ENCODE measurements around the gene SMTNL2. TPM values are rescaled to one million over a fixed set of nuclear protein-coding genes. Genes with fewer than 3 reads are reported as not detected.

Gene SMTNL2
- total and polyA plus RNA-seq, 5 donors from 2014 or later, result not detected

GRCh38 chr17:4579678-4580077, 4.7 kb upstream of the SMTNL2 start:
- no peaks in the 10 kb centered on the region for H3K9me3 Mint-ChIP-seq
- H3K4me1 Mint-ChIP-seq, result peaks cover 0 to 5% (median 1%) of the 10 kb centered on the region in 4 donors
- no peaks in the 10 kb centered on the region for H3K36me3 Mint-ChIP-seq
- no peak for ATAC-seq (ENCODE audit: low read depth in 2 of 2)
- DNase-seq, result no peak
- H3K27ac Mint-ChIP-seq, result no peak overlapping the region
- Histone ChIP-seq H3K4me1 (ENCODE audit: control insufficient read depth, insufficient read depth, low read length, poor library complexity, severe bottlenecking) (peaks cover 6% of the 10 kb centered on the region), H3K27me3 (ENCODE audit: control insufficient read depth, insufficient read depth, low read length) (peaks cover 2% of the 10 kb centered on the region), H3K4me3 (ENCODE audit: low read depth, low read length) (no peak overlapping the region), H3K9me3 (ENCODE audit: control insufficient read depth in 2 of 2, low read length in 2 of 2) (no peaks in the 10 kb centered on the region), H3K27ac (ENCODE audit: insufficient read depth, low read length, poor library complexity, severe bottlenecking) (no peak overlapping the region), H3K36me3 (ENCODE audit: control insufficient read depth, insufficient read depth, low read length) (no peaks in the 10 kb centered on the region)
- no peak overlapping the region for H3K4me3 Mint-ChIP-seq
- peaks cover 15% of the 10 kb centered on the region for H3K27me3 Mint-ChIP-seq

GRCh38 chr17:4580291-4580690, 4.0 kb upstream of the SMTNL2 start:
- ATAC-seq (ENCODE audit: low read depth in 2 of 2) (no peak), DNase-seq (no peak)
- Histone ChIP-seq H3K9me3 (ENCODE audit: control insufficient read depth in 2 of 2, low read length in 2 of 2) (no peaks in the 10 kb centered on the region), H3K36me3 (ENCODE audit: control insufficient read depth, insufficient read depth, low read length) (no peaks in the 10 kb centered on the region), H3K27ac (ENCODE audit: insufficient read depth, low read length, poor library complexity, severe bottlenecking) (no peak overlapping the region), H3K4me1 (ENCODE audit: control insufficient read depth, insufficient read depth, low read length, poor library complexity, severe bottlenecking) (peaks cover 6% of the 10 kb centered on the region), H3K4me3 (ENCODE audit: low read depth, low read length) (no peak overlapping the region), H3K27me3 (ENCODE audit: control insufficient read depth, insufficient read depth, low read length) (peaks cover 2% of the 10 kb centered on the region)
- no peak overlapping the region for H3K27ac Mint-ChIP-seq
- H3K27me3 Mint-ChIP-seq, result peaks cover 18% of the 10 kb centered on the region
- H3K9me3 Mint-ChIP-seq, result no peaks in the 10 kb centered on the region
- H3K4me1 Mint-ChIP-seq, result peaks cover 0 to 5% (median 2%) of the 10 kb centered on the region in 4 donors
- no peaks in the 10 kb centered on the region for H3K36me3 Mint-ChIP-seq
- no peak overlapping the region for H3K4me3 Mint-ChIP-seq

- peaks cover 27% of the 10 kb centered on the region for H3K27me3 Mint-ChIP-seq
- no peaks in the 10 kb centered on the region for H3K9me3 Mint-ChIP-seq
- no peak overlapping the region for H3K27ac Mint-ChIP-seq
- H3K36me3 Mint-ChIP-seq, result no peaks in the 10 kb centered on the region
- H3K4me1 Mint-ChIP-seq, result peaks cover 0 to 5% (median 2%) of the 10 kb centered on the region in 4 donors
- peaks cover 2% of the 10 kb centered on the region for H3K27me3 ChIP-seq (ENCODE audit: control insufficient read depth, insufficient read depth, low read length)
- no peak for ATAC-seq (ENCODE audit: low read depth in 2 of 2)
- no peak overlapping the region for H3K4me3 ChIP-seq (ENCODE audit: low read depth, low read length)
- no peak overlapping the region for H3K27ac ChIP-seq (ENCODE audit: insufficient read depth, low read length, poor library complexity, severe bottlenecking)
- H3K36me3 ChIP-seq (ENCODE audit: control insufficient read depth, insufficient read depth, low read length), result no peaks in the 10 kb centered on the region
- H3K4me3 Mint-ChIP-seq, result no peak overlapping the region
- no peaks in the 10 kb centered on the region for H3K9me3 ChIP-seq (ENCODE audit: control insufficient read depth in 2 of 2, low read length in 2 of 2)
- no peak for DNase-seq
- H3K4me1 ChIP-seq (ENCODE audit: control insufficient read depth, insufficient read depth, low read length, poor library complexity, severe bottlenecking), result peaks cover 6% of the 10 kb centered on the region
These were observed 2.2 kb upstream of the SMTNL2 start for GRCh38 chr17:4582101-4582501.

GRCh38 chr17:4582691-4583090, 1.6 kb upstream of the SMTNL2 start:
- Mint-ChIP-seq H3K4me1 (peaks cover 0 to 5% (median 2%) of the 10 kb centered on the region in 4 donors), H3K27ac (no peak overlapping the region), H3K36me3 (no peaks in the 10 kb centered on the region), H3K27me3 (peaks cover 29% of the 10 kb centered on the region), H3K4me3 (no peak overlapping the region), H3K9me3 (no peaks in the 10 kb centered on the region)
- Histone ChIP-seq H3K4me3 (ENCODE audit: low read depth, low read length) (no peak overlapping the region), H3K27me3 (ENCODE audit: control insufficient read depth, insufficient read depth, low read length) (peaks cover 2% of the 10 kb centered on the region), H3K36me3 (ENCODE audit: control insufficient read depth, insufficient read depth, low read length) (no peaks in the 10 kb centered on the region), H3K4me1 (ENCODE audit: control insufficient read depth, insufficient read depth, low read length, poor library complexity, severe bottlenecking) (peaks cover 6% of the 10 kb centered on the region), H3K27ac (ENCODE audit: insufficient read depth, low read length, poor library complexity, severe bottlenecking) (no peak overlapping the region), H3K9me3 (ENCODE audit: control insufficient read depth in 2 of 2, low read length in 2 of 2) (no peaks in the 10 kb centered on the region)
- DNase-seq (no peak), ATAC-seq (ENCODE audit: low read depth in 2 of 2) (no peak)

GRCh38 chr17:4583206-4583605, 1.1 kb upstream of the SMTNL2 start:
- Mint-ChIP-seq H3K27ac (no peak overlapping the region), H3K4me1 (peaks cover 0 to 5% (median 2%) of the 10 kb centered on the region in 4 donors), H3K9me3 (no peaks in the 10 kb centered on the region), H3K36me3 (no peaks in the 10 kb centered on the region), H3K27me3 (peaks cover 32% of the 10 kb centered on the region), H3K4me3 (peak overlapping the region in 3 of 4 donors; percentile 28 to 87 (median 36))
- ATAC-seq (ENCODE audit: low read depth in 2 of 2), result no peak
- Histone ChIP-seq H3K9me3 (ENCODE audit: control insufficient read depth in 2 of 2, low read length in 2 of 2) (no peaks in the 10 kb centered on the region), H3K36me3 (ENCODE audit: control insufficient read depth, insufficient read depth, low read length) (no peaks in the 10 kb centered on the region), H3K27ac (ENCODE audit: insufficient read depth, low read length, poor library complexity, severe bottlenecking) (no peak overlapping the region), H3K4me3 (ENCODE audit: low read depth, low read length) (no peak overlapping the region), H3K27me3 (ENCODE audit: control insufficient read depth, insufficient read depth, low read length) (peaks cover 2% of the 10 kb centered on the region), H3K4me1 (ENCODE audit: control insufficient read depth, insufficient read depth, low read length, poor library complexity, severe bottlenecking) (peaks cover 6% of the 10 kb centered on the region)
- no peak for DNase-seq

- ATAC-seq (ENCODE audit: low read depth in 2 of 2) (peak in 1 of 2 donors; percentile 60), DNase-seq (no peak)
- Histone ChIP-seq H3K4me1 (ENCODE audit: control insufficient read depth, insufficient read depth, low read length, poor library complexity, severe bottlenecking) (peaks cover 6% of the 10 kb centered on the region), H3K36me3 (ENCODE audit: control insufficient read depth, insufficient read depth, low read length) (no peaks in the 10 kb centered on the region), H3K27me3 (ENCODE audit: control insufficient read depth, insufficient read depth, low read length) (peaks cover 2% of the 10 kb centered on the region), H3K4me3 (ENCODE audit: low read depth, low read length) (no peak overlapping the region), H3K9me3 (ENCODE audit: control insufficient read depth in 2 of 2, low read length in 2 of 2) (no peaks in the 10 kb centered on the region), H3K27ac (ENCODE audit: insufficient read depth, low read length, poor library complexity, severe bottlenecking) (no peak overlapping the region)
- Mint-ChIP-seq H3K27ac (no peak overlapping the region), H3K27me3 (peaks cover 32% of the 10 kb centered on the region), H3K4me1 (peaks cover 0 to 5% (median 2%) of the 10 kb centered on the region in 4 donors), H3K4me3 (peak overlapping the region in 3 of 4 donors; percentile 51 to 73 (median 52)), H3K9me3 (no peaks in the 10 kb centered on the region), H3K36me3 (no peaks in the 10 kb centered on the region)
These were observed 588 bp upstream of the SMTNL2 start for GRCh38 chr17:4583782-4584100.

- peak overlapping the region in 2 of 4 donors; percentile 39 to 54 for H3K4me3 Mint-ChIP-seq
- no peaks in the 10 kb centered on the region for H3K9me3 Mint-ChIP-seq
- no peaks in the 10 kb centered on the region for H3K9me3 ChIP-seq (ENCODE audit: control insufficient read depth in 2 of 2, low read length in 2 of 2)
- H3K36me3 Mint-ChIP-seq, result no peaks in the 10 kb centered on the region
- H3K27ac Mint-ChIP-seq, result no peak overlapping the region
- no peak overlapping the region for H3K27ac ChIP-seq (ENCODE audit: insufficient read depth, low read length, poor library complexity, severe bottlenecking)
- peaks cover 6% of the 10 kb centered on the region for H3K4me1 ChIP-seq (ENCODE audit: control insufficient read depth, insufficient read depth, low read length, poor library complexity, severe bottlenecking)
- H3K36me3 ChIP-seq (ENCODE audit: control insufficient read depth, insufficient read depth, low read length), result no peaks in the 10 kb centered on the region
- no peak overlapping the region for H3K4me3 ChIP-seq (ENCODE audit: low read depth, low read length)
- no peak for DNase-seq
- peaks cover 34% of the 10 kb centered on the region for H3K27me3 Mint-ChIP-seq
- H3K4me1 Mint-ChIP-seq, result peaks cover 0 to 5% (median 2%) of the 10 kb centered on the region in 4 donors
- H3K27me3 ChIP-seq (ENCODE audit: control insufficient read depth, insufficient read depth, low read length), result peaks cover 2% of the 10 kb centered on the region
- ATAC-seq (ENCODE audit: low read depth in 2 of 2), result no peak
These were observed 748 bp downstream of the SMTNL2 start for GRCh38 chr17:4584917-4585637.

- Mint-ChIP-seq H3K4me1 (peaks cover 0 to 5% (median 2%) of the 10 kb centered on the region in 4 donors), H3K27me3 (peaks cover 39% of the 10 kb centered on the region), H3K4me3 (no peak overlapping the region), H3K36me3 (no peaks in the 10 kb centered on the region), H3K9me3 (no peaks in the 10 kb centered on the region), H3K27ac (no peak overlapping the region)
- Histone ChIP-seq H3K27ac (ENCODE audit: insufficient read depth, low read length, poor library complexity, severe bottlenecking) (no peak overlapping the region), H3K4me3 (ENCODE audit: low read depth, low read length) (no peak overlapping the region), H3K36me3 (ENCODE audit: control insufficient read depth, insufficient read depth, low read length) (no peaks in the 10 kb centered on the region), H3K4me1 (ENCODE audit: control insufficient read depth, insufficient read depth, low read length, poor library complexity, severe bottlenecking) (peaks cover 6% of the 10 kb centered on the region), H3K9me3 (ENCODE audit: control insufficient read depth in 2 of 2, low read length in 2 of 2) (no peaks in the 10 kb centered on the region), H3K27me3 (ENCODE audit: control insufficient read depth, insufficient read depth, low read length) (peaks cover 2% of the 10 kb centered on the region)
- ATAC-seq (ENCODE audit: low read depth in 2 of 2) (no peak), DNase-seq (no peak)
These were observed 1.3 kb downstream of the SMTNL2 start for GRCh38 chr17:4585638-4585994.

Data from CD4-positive, CD25-positive, alpha-beta regulatory T cell (primary cell).